Glutamatergic neuron (in vitro differentiated cells): Measurements from ENCODE around the gene PPP6R2. TPM values are rescaled to one million over a fixed set of nuclear protein-coding genes. Genes with fewer than 3 reads are reported as not detected.
"Not testable (repeated sequence)": the region's sequence is repeated elsewhere in the genome, so short reads cannot be mapped to it uniquely, and the experiment has no call there.

Experiments
- DNase-seq: peaks from one replicate; pipeline ENCODE4 v3.0.0; 2022
- H3K27ac Mint-ChIP-seq: one replicate; pipeline ENCODE4 v1.8.0; 2020; ENCODE audit warnings: mild to moderate bottlenecking, mixed read lengths, inconsistent platforms; ENCODE audit not compliant: unreplicated experiment
- H3K27me3 Mint-ChIP-seq: one replicate; pipeline ENCODE4 v1.8.0; 2020; ENCODE audit warnings: mild to moderate bottlenecking, moderate library complexity, mixed read lengths, inconsistent platforms; ENCODE audit not compliant: unreplicated experiment
- H3K36me3 Mint-ChIP-seq: one replicate; pipeline ENCODE4 v1.8.0; 2020; ENCODE audit warnings: mild to moderate bottlenecking, mixed read lengths, inconsistent platforms; ENCODE audit not compliant: unreplicated experiment
- H3K4me1 Mint-ChIP-seq: one replicate; pipeline ENCODE4 v1.8.0; 2020; ENCODE audit warnings: mild to moderate bottlenecking, low read depth, mixed read lengths, inconsistent platforms; ENCODE audit not compliant: unreplicated experiment
- H3K4me3 Mint-ChIP-seq: one replicate; pipeline ENCODE4 v1.8.0; 2020; ENCODE audit warnings: mild to moderate bottlenecking, mixed read lengths, inconsistent platforms; ENCODE audit not compliant: unreplicated experiment
- H3K9me3 Mint-ChIP-seq: one replicate; pipeline ENCODE4 v1.8.0; 2020; ENCODE audit warnings: mild to moderate bottlenecking, moderate library complexity, mixed read lengths, inconsistent platforms; ENCODE audit not compliant: unreplicated experiment
- total RNA-seq: library from RNA; stranded (reverse); fragmentation: NEBNext Ultra II Directional; extraction: Animal tissue kit (Norgen Biotek cat#: 25700); gene quantifications from one replicate; pipeline ENCODE4 v1.2.1, GENCODE V29; 2021; ENCODE audit not compliant: unreplicated experiment
- TF ChIP-seq, protein P1 (sequence below): fragments of 200-600 bp; sonication (generic); IDR thresholded peaks from one replicate; pipeline ENCODE4 v1.5.0; 2021; ENCODE audit not compliant: partially characterized antibody, unreplicated experiment

The PPP6R2 gene
- total RNA-seq, 1 donor from 2014 or later = 122 TPM

DNA sequence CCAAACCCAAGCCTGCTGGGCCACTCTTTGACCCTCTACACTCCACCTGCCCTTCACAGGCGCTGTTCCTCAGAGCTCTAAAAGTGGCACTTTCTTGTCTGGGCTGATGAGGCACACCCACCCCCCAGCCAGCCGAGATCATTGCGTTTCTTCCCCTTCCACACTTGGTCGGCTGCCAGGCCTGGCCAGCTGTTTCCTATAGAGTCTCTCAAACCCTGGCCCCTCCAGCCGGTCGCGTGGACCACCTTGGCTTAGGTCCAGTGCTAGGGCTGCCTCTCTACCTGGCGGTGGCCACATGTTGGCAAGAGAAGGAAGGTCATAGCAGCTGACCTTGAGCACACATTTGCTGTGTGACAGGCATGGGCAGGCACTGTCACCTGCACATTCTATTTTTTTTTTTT lies 60.6 kb downstream of the PPP6R2 start:
- peaks cover 10% of the 10 kb centered on the region for H3K27me3 Mint-ChIP-seq
- peaks cover 17% of the 10 kb centered on the region for H3K9me3 Mint-ChIP-seq
- peaks cover 1% of the 10 kb centered on the region for H3K4me1 Mint-ChIP-seq
- TF ChIP-seq, protein P1, sequence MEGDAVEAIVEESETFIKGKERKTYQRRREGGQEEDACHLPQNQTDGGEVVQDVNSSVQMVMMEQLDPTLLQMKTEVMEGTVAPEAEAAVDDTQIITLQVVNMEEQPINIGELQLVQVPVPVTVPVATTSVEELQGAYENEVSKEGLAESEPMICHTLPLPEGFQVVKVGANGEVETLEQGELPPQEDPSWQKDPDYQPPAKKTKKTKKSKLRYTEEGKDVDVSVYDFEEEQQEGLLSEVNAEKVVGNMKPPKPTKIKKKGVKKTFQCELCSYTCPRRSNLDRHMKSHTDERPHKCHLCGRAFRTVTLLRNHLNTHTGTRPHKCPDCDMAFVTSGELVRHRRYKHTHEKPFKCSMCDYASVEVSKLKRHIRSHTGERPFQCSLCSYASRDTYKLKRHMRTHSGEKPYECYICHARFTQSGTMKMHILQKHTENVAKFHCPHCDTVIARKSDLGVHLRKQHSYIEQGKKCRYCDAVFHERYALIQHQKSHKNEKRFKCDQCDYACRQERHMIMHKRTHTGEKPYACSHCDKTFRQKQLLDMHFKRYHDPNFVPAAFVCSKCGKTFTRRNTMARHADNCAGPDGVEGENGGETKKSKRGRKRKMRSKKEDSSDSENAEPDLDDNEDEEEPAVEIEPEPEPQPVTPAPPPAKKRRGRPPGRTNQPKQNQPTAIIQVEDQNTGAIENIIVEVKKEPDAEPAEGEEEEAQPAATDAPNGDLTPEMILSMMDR = no peak
- DNase-seq = no peak
- no peak overlapping the region for H3K4me3 Mint-ChIP-seq
- no peak overlapping the region for H3K27ac Mint-ChIP-seq
- H3K36me3 Mint-ChIP-seq = no peaks in the 10 kb centered on the region

DNA sequence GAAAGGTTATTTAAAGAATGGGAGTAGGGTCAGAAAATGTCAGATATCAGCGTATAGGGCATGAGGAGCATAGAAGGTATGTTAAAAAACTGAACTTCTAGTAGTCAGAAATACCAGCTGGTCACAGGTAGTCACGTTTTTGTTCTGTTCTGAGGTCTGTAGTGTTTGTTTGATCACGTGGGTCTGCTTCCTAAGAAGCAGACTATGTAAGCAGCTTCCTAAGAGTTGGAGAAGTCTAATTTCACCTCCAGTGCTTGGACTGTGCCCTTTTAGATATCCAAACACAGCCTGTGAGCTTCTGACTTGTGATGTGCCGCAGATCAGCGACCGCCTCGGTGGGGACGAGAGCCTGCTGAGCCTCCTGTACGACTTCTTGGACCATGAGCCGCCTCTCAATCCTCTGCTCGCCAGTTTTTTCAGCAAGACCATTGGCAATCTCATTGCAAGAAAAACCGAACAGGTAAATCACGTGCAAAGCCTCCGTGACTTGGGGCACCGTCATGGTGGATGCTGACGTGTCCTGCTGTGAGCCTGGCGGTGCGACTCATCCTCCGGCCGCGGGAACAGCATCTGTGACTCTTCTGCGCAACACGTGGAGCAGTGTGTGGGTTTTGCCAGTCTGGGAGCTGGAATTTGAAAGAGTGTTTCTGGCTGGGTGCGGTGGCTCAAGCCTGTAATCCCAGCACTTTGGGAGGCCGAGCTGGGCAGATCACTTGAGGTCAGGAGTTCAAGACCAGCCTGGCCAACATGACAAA lies 63.5 kb downstream of the PPP6R2 start:
- Mint-ChIP-seq H3K36me3 (no peaks in the 10 kb centered on the region), H3K4me1 (peaks cover 1% of the 10 kb centered on the region), H3K27me3 (peaks cover 10% of the 10 kb centered on the region), H3K9me3 (peaks cover 17% of the 10 kb centered on the region), H3K27ac (peak overlapping the region; percentile 39), H3K4me3 (no peak overlapping the region)
- no peak for DNase-seq
- TF ChIP-seq, protein P1 = no peak

DNA sequence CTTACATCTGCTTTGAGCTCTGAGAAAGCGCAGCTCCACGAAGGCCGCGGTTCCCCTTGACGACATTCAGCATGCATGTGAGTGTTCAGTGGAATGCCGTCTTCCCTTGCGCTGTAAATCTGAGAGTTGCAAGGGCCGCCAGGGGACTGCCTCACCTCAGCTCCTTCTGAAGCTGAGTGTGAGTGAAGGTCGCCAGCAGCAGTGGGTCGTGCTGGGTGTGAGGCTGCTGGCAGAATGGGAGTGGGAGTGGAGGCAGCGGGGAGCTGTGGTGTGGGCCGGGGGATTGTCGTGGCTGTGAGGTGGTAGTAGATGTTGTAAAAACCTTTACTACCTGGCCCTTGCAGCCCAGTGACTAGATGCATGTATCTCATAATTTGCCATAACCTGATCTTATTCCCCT lies 65.2 kb downstream of the PPP6R2 start:
- Mint-ChIP-seq H3K4me3 (no peak overlapping the region), H3K27ac (no peak overlapping the region), H3K27me3 (peaks cover 10% of the 10 kb centered on the region), H3K4me1 (peaks cover 1% of the 10 kb centered on the region), H3K9me3 (peaks cover 13% of the 10 kb centered on the region), H3K36me3 (no peaks in the 10 kb centered on the region)
- TF ChIP-seq, protein P1 = no peak
- DNase-seq = no peak

DNA sequence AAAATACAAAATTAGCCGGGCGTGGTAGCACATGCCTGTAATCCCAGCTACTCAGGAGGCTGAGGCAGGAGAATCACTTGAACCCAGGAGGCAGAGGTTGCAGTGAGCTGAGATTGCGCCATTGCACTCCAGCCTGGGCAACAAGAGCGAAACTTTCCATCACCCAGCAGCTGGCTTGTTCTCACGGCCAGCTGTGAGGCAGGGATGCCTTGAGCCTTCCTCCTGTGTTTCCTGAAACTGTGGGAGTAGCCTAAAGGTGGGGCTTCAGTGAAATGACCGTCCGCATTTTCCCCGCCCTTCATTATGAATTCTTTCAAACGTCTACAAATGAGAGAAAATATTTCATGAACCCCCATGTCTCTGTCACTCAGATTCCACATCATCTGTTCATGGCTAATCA lies 65.8 kb downstream of the PPP6R2 start:
- H3K27ac Mint-ChIP-seq = not testable (repeated sequence)

DNA sequence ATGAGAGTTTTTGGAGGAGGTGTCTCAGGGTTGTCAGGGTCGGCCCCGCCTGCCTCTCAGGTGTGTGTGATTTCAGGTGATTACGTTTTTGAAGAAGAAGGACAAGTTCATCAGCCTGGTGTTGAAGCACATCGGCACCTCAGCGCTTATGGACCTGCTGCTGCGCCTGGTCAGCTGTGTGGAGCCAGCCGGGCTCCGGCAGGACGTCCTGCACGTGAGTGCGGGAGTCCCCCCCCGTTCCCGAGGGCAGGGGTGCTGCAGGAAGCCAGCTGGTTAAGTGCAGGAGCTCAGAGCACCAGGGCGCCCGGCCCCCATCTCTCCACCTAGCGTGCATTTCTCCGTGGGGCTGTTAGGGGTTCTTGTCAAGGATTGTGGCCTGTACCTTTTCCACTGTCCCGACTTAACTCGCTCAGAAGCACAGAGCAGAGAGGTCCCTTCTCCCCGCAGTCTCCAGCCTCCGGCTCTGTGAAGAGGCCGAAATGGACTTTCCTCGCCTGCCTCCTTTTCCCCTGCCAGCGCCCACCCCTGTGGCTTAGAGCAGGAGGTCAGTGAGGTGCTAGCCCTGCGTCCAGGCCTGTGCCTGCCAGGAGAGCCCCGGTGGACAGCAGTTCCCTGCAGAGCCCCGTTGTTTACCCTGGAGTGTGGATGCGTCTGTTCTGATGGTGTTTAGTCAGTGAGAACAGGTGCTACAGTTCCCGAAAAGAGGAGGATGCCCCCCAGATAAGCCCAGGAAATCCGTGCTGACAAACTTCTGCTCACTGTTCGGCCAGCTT lies 71.5 kb downstream of the PPP6R2 start:
- no peaks in the 10 kb centered on the region for H3K4me1 Mint-ChIP-seq
- TF ChIP-seq, protein P1 = no peak
- H3K4me3 Mint-ChIP-seq = no peak overlapping the region
- no peaks in the 10 kb centered on the region for H3K36me3 Mint-ChIP-seq
- H3K27me3 Mint-ChIP-seq = no peaks in the 10 kb centered on the region
- no peaks in the 10 kb centered on the region for H3K9me3 Mint-ChIP-seq
- DNase-seq = no peak
- H3K27ac Mint-ChIP-seq = no peak overlapping the region

More for the DNA sequence above, 65.8 kb downstream of the PPP6R2 start:
- not testable (repeated sequence) for DNase-seq, H3K27me3 Mint-ChIP-seq, H3K4me3 Mint-ChIP-seq, H3K36me3 Mint-ChIP-seq, H3K4me1 Mint-ChIP-seq
- peaks cover 13% of the 10 kb centered on the region for H3K9me3 Mint-ChIP-seq
